Measurements from ENCODE around the gene LCE1C. TPM values are rescaled to one million over a fixed set of nuclear protein-coding genes. Genes with fewer than 3 reads are reported as not detected.

Gene LCE1C
- total RNA-seq, 1 experiment from 2014 or later = 1.9 TPM

DNA sequence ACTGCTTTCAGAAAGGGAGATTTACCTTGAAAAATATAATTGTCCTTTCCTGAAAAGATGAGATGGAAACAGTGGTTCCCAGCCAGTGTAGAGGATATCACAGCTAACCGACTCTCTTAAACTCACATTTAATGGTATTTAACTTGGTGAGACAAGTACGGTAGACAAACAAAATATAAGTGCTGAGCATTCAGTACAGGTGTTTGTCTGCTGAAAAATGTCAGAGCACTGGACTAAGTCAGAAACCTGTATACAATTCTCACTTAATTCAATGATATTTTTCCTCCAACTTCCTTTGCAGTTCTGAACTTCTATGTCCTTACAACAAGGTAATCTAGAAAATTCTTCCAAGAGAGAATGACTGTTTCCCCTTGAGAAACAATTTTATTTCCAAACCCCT is 5.2 kb upstream of the LCE1C start, which contains the start of gene LCE1B:
Gene LCE1B (plus strand): TSS at position 301 of the 400 bp plus-strand sequence. CDS start 476 bp downstream, outside the sequence.
- POLR2A ChIA-PET = interaction anchor here (1.1 to 1.8 kb wide), 3 partner anchors 15 to 31 kb away, joined by 3 to 7 read pairs (median 3); partner anchors contain the start of gene LCE1E
- no peak for DNase-seq (ENCODE audit: unreplicated experiment)

GRCh38 chr1:152811050-152811449 is 4.6 kb upstream of the LCE1C start:
- POLR2A ChIA-PET = interaction anchor here (1.0 to 1.8 kb wide), 3 partner anchors 8 to 31 kb away, joined by 3 to 7 read pairs (median 3); partner anchors contain the start of gene LCE1E
- CTCF ChIA-PET = interaction anchor here (0.6 to 1.5 kb wide), 3 partner anchors 24 to 168 kb away, joined by 3 to 5 read pairs (median 3); no protein-coding TSS in a partner anchor
- no peaks in the 10 kb centered on the region for H3K27me3 Mint-ChIP-seq (ENCODE audit: insufficient read depth, unreplicated experiment)

More for the DNA sequence above, 5.2 kb upstream of the LCE1C start, which contains the start of gene LCE1B:
- Mint-ChIP-seq H3K36me3 (ENCODE audit: insufficient read depth, unreplicated experiment) (no peaks in the 10 kb centered on the region), H3K4me1 (ENCODE audit: insufficient read depth, unreplicated experiment) (peaks cover 18% of the 10 kb centered on the region), H3K27ac (ENCODE audit: low read depth, unreplicated experiment) (peak within 1 kb of the TSS; percentile 31), H3K4me3 (ENCODE audit: unreplicated experiment) (peak within 1 kb of the TSS; percentile 30), H3K27me3 (ENCODE audit: insufficient read depth, unreplicated experiment) (no peaks in the 10 kb centered on the region), H3K9me3 (ENCODE audit: unreplicated experiment) (no peaks in the 10 kb centered on the region)
- no peak for TF ChIP-seq CTCF (IDR thresholded peaks at IDR 0.05; ENCODE audit: unreplicated experiment)
- BruUV-seq (replicated peaks) = TSS peak; percentile 87
- intact Hi-C loops (cut with micrococcal nuclease) = no loop called here
- CTCF ChIA-PET = interaction anchor here (0.5 to 1.5 kb wide), 5 partner anchors 25 to 412 kb away, joined by 3 to 6 read pairs (median 3); no protein-coding TSS in a partner anchor

GRCh38 chr1:152801333-152801732 is 5.1 kb downstream of the LCE1C start:
- intact Hi-C loops (cut with micrococcal nuclease) = no loop called here
- H3K27ac Mint-ChIP-seq (ENCODE audit: low read depth, unreplicated experiment) = no peak overlapping the region
- TF ChIP-seq CTCF (IDR thresholded peaks at IDR 0.05; ENCODE audit: unreplicated experiment) = no peak
- no TSS peak for BruUV-seq (replicated peaks)
- ChIA-PET POLR2A (interaction anchor here (1.1 to 2.9 kb wide), 2 partner anchors 15 to 33 kb away, joined by 3 to 18 read pairs; partner anchors contain the start of gene LCE1E), CTCF (interaction anchor here (0.5 to 1.9 kb wide), 6 partner anchors 14 to 148 kb away, joined by 3 to 12 read pairs (median 5); no protein-coding TSS in a partner anchor)
- H3K27me3 Mint-ChIP-seq (ENCODE audit: insufficient read depth, unreplicated experiment) = no peaks in the 10 kb centered on the region
- no peaks in the 10 kb centered on the region for H3K36me3 Mint-ChIP-seq (ENCODE audit: insufficient read depth, unreplicated experiment)
- H3K4me3 Mint-ChIP-seq (ENCODE audit: unreplicated experiment) = no peak overlapping the region
- peaks cover 8% of the 10 kb centered on the region for H3K4me1 Mint-ChIP-seq (ENCODE audit: insufficient read depth, unreplicated experiment)
- no peaks in the 10 kb centered on the region for H3K9me3 Mint-ChIP-seq (ENCODE audit: unreplicated experiment)
- peak; percentile 3 for DNase-seq (ENCODE audit: unreplicated experiment)

More at GRCh38 chr1:152811050-152811449, 4.6 kb upstream of the LCE1C start:
- no peak for TF ChIP-seq CTCF (IDR thresholded peaks at IDR 0.05; ENCODE audit: unreplicated experiment)
- intact Hi-C loops (cut with micrococcal nuclease) = no loop called here
- peak overlapping the region; percentile 30 for H3K4me3 Mint-ChIP-seq (ENCODE audit: unreplicated experiment)
- H3K36me3 Mint-ChIP-seq (ENCODE audit: insufficient read depth, unreplicated experiment) = no peaks in the 10 kb centered on the region
- no TSS peak for BruUV-seq (replicated peaks)
- H3K9me3 Mint-ChIP-seq (ENCODE audit: unreplicated experiment) = no peaks in the 10 kb centered on the region
- peak; percentile 84 for DNase-seq (ENCODE audit: unreplicated experiment)
- peak overlapping the region; percentile 31 for H3K27ac Mint-ChIP-seq (ENCODE audit: low read depth, unreplicated experiment)
- H3K4me1 Mint-ChIP-seq (ENCODE audit: insufficient read depth, unreplicated experiment) = peaks cover 24% of the 10 kb centered on the region

- TF ChIP-seq CTCF (IDR thresholded peaks at IDR 0.05; ENCODE audit: unreplicated experiment) = no peak
- no peak within 1 kb of the TSS for H3K4me3 Mint-ChIP-seq (ENCODE audit: unreplicated experiment)
- CTCF ChIA-PET = no interaction called here
- no peak within 1 kb of the TSS for H3K27ac Mint-ChIP-seq (ENCODE audit: low read depth, unreplicated experiment)
- no peaks in the 10 kb centered on the region for H3K36me3 Mint-ChIP-seq (ENCODE audit: insufficient read depth, unreplicated experiment)
- no TSS peak for BruUV-seq (replicated peaks)
- POLR2A ChIA-PET = no interaction called here
- no peaks in the 10 kb centered on the region for H3K27me3 Mint-ChIP-seq (ENCODE audit: insufficient read depth, unreplicated experiment)
- H3K9me3 Mint-ChIP-seq (ENCODE audit: unreplicated experiment) = no peaks in the 10 kb centered on the region
- DNase-seq (ENCODE audit: unreplicated experiment) = no peak
- intact Hi-C loops (cut with micrococcal nuclease) = no loop called here
- no peaks in the 10 kb centered on the region for H3K4me1 Mint-ChIP-seq (ENCODE audit: insufficient read depth, unreplicated experiment)
Observed at GRCh38 chr1:152796421-152796820, 10.0 kb downstream of the LCE1C start, which contains the start of gene LCE1D. LCE1D (plus strand) TSS chr1:152796721; CDS start chr1:152797795, 1,074 bp downstream.

Measured in MCF 10A (cell line).